PC-3 (cell line): Measurements from ENCODE around the gene TEAD1. TPM values are rescaled to one million over a fixed set of nuclear protein-coding genes. Genes with fewer than 3 reads are reported as not detected.
A peak's percentile ranks its signal among the peaks of the same experiment; 100 is the strongest.

ENCODE experiments used
- ATAC-seq: fragments of 200-7000 bp; cut with Tn5 transposase; 2 replicates; pipeline ENCODE4 v1.9.1; 2020; ENCODE audit warnings: mild to moderate bottlenecking, moderate library complexity
- BruUV-seq: library from RNA; stranded (reverse); fragments of 400-500 nt; replicated peaks from 2 replicates; lab custom pipeline; 2021; lab: Mats Ljungman, UMichigan
- CTCF ChIA-PET: fragments of 300-600 bp; sonication (Branson Sonifier 250); formaldehyde crosslinking; loops from one replicate; lab custom pipeline; 2022; ENCODE audit warnings: antibody characterized with exemption; lab: Charles Lee
- POLR2A ChIA-PET: fragments of 300-600 bp; sonication (Branson Sonifier 250); formaldehyde crosslinking; loops from one replicate; lab custom pipeline; 2022; ENCODE audit warnings: antibody characterized with exemption; ENCODE audit not compliant: unreplicated experiment; lab: Charles Lee
- DNase-seq: peaks from one replicate; pipeline ENCODE4 v3.0.0-alpha.2; 2015
- H2AFZ ChIP-seq: fragments of 300-600 bp; sonication (generic); 2 replicates; pipeline ENCODE4 v1.6.0; 2016; ENCODE audit warnings: antibody characterized with exemption, low read length
- H3F3A ChIP-seq: fragments of 300-600 bp; sonication (generic); one replicate; pipeline ENCODE4 v1.6.0; 2017; ENCODE audit warnings: antibody characterized with exemption, low read length, control low read depth, mild to moderate bottlenecking; ENCODE audit not compliant: unreplicated experiment
- H3K27ac ChIP-seq: fragments of 300-600 bp; sonication (generic); 2 replicates; pipeline ENCODE4 v1.5.1; 2016; ENCODE audit warnings: mild to moderate bottlenecking, low read length
- H3K27me3 ChIP-seq: fragments of 300-600 bp; sonication (generic); 2 replicates; pipeline ENCODE4 v1.6.1; 2016; ENCODE audit warnings: low read length, mixed read lengths
- H3K36me3 ChIP-seq: fragments of 300-600 bp; sonication (generic); 2 replicates; pipeline ENCODE4 v1.6.1; 2016; ENCODE audit warnings: low read depth, mixed run types, low read length, mixed read lengths
- H3K4me1 ChIP-seq: fragments of 300-600 bp; sonication (generic); 2 replicates; pipeline ENCODE4 v1.5.1; 2016; ENCODE audit warnings: low read length; ENCODE audit not compliant: insufficient read depth
- H3K4me2 ChIP-seq: fragments of 300-600 bp; sonication (generic); 2 replicates; pipeline ENCODE4 v1.6.0; 2016; ENCODE audit warnings: low read length
- H3K4me3 ChIP-seq: fragments of 300-600 bp; sonication (generic); 2 replicates; pipeline ENCODE4 v1.5.1; 2016; ENCODE audit warnings: mild to moderate bottlenecking, low read length, mixed read lengths
- H3K79me2 ChIP-seq: fragments of 300-600 bp; sonication (generic); 2 replicates; pipeline ENCODE4 v1.6.1; 2017; ENCODE audit warnings: low read length, mixed read lengths
- H3K9ac ChIP-seq: fragments of 300-600 bp; sonication (generic); 2 replicates; pipeline ENCODE4 v1.6.0; 2016; ENCODE audit warnings: mild to moderate bottlenecking, low read length
- H3K9me2 ChIP-seq: fragments of 300-600 bp; sonication (generic); replicated peaks from 2 replicates; pipeline ENCODE4 v1.6.1; 2016; ENCODE audit warnings: mixed run types, low read length, mixed read lengths
- H3K9me3 ChIP-seq: fragments of 300-600 bp; sonication (generic); 2 replicates; pipeline ENCODE4 v1.6.1; 2016; ENCODE audit warnings: low read length, mixed read lengths
- H4K20me1 ChIP-seq: fragments of 300-600 bp; sonication (generic); 2 replicates; pipeline ENCODE4 v1.6.1; 2016; ENCODE audit warnings: low read length, mixed read lengths
- CTCF ChIP-seq: fragments of 300-600 bp; sonication (generic); conservative IDR thresholded peaks from 2 replicates; pipeline ENCODE4 v1.5.1; 2017; ENCODE audit warnings: antibody characterized with exemption, low read depth, mild to moderate bottlenecking, low read length
- EZH2 ChIP-seq: fragments of 300-600 bp; sonication (generic); IDR thresholded peaks from one replicate; pipeline ENCODE4 v1.6.1; 2017; ENCODE audit warnings: antibody characterized with exemption, mild to moderate bottlenecking, low read length; ENCODE audit not compliant: unreplicated experiment
- EZH2phosphoT487 ChIP-seq: fragments of 300-600 bp; sonication (generic); IDR thresholded peaks from 2 replicates; pipeline ENCODE4 v1.6.1; 2018; ENCODE audit warnings: mild to moderate bottlenecking, antibody characterized with exemption, low read length, borderline replicate concordance
- intact Hi-C: fragments of 100-400 bp; cut with micrococcal nuclease; formaldehyde crosslinking; loops from 2 replicates; pipeline ENCODE4 v1.9.0; 2023
- total RNA-seq: library from RNA; depleted of rRNA; stranded (reverse); fragments of >200 nt; gene quantifications from 2 replicates; pipeline ENCODE4 v1.2.3, GENCODE V29; 2014

TEAD1 gene
- total RNA-seq, 1 experiment from 2014 or later, result 70.2 TPM

- DNase-seq, result peak; percentile 80
- POLR2A ChIA-PET, result no interaction called here
- H3K4me2 ChIP-seq, result peak overlapping the region; percentile 39; the same call in 1 of the 2 replicates
Observed at GRCh38 chr11:12963792-12964536, 289.7 kb downstream of the TEAD1 start.

GRCh38 chr11:12964650-12965049, 290.4 kb downstream of the TEAD1 start:
- H2AFZ ChIP-seq, result no peak overlapping the region
- no peaks in the 10 kb centered on the region for H3K79me2 ChIP-seq
- no peaks in the 10 kb centered on the region for H3K27me3 ChIP-seq
- no peaks in the 10 kb centered on the region for H4K20me1 ChIP-seq
- DNase-seq (no peak), ATAC-seq (no peak)
- H3K4me2 ChIP-seq, result peak overlapping the region; percentile 39; the same call in 1 of the 2 replicates
- no TSS peak for BruUV-seq
- ChIA-PET POLR2A (no interaction called here), CTCF (interaction anchor here (1.0 to 1.5 kb wide), 2 partner anchors 9 to 186 kb away, joined by 9 to 19 read pairs; no protein-coding TSS in a partner anchor)
- no peak overlapping the region for H3K9ac ChIP-seq
- no peaks in the 10 kb centered on the region for H3K9me2 ChIP-seq
- H3F3A ChIP-seq, result no peaks in the 10 kb centered on the region
- no peaks in the 10 kb centered on the region for H3K9me3 ChIP-seq
- no peaks in the 10 kb centered on the region for H3K36me3 ChIP-seq
- peaks cover 18% of the 10 kb centered on the region for H3K4me1 ChIP-seq
- no peak overlapping the region for H3K4me3 ChIP-seq
- no peak for TF ChIP-seq EZH2
- no peak for TF ChIP-seq CTCF
- no peak for TF ChIP-seq EZH2phosphoT487
- no peak overlapping the region for H3K27ac ChIP-seq
- intact Hi-C loops, result loop anchor here (1.0 to 10.0 kb wide), 5 partner anchors 57 to 677 kb away; no protein-coding TSS in a partner anchor

More at GRCh38 chr11:12963792-12964536, 289.7 kb downstream of the TEAD1 start:
- Histone ChIP-seq H3K4me1 (peaks cover 18% of the 10 kb centered on the region), H3K79me2 (no peaks in the 10 kb centered on the region), H3K9me3 (no peaks in the 10 kb centered on the region), H3K27me3 (no peaks in the 10 kb centered on the region), H3K4me3 (no peak overlapping the region), H3K9me2 (no peaks in the 10 kb centered on the region), H3K27ac (no peak overlapping the region), H2AFZ (peak overlapping the region; percentile 32; the same call in 1 of the 2 replicates), H3F3A (no peaks in the 10 kb centered on the region), H3K9ac (no peak overlapping the region), H3K36me3 (no peaks in the 10 kb centered on the region), H4K20me1 (no peaks in the 10 kb centered on the region)
- intact Hi-C loops, result loop anchor here (1.0 to 10.0 kb wide), 5 partner anchors 57 to 677 kb away; no protein-coding TSS in a partner anchor
- CTCF ChIA-PET, result interaction anchor here (0.6 to 1.5 kb wide), 15 partner anchors 9 to 677 kb away, joined by 3 to 19 read pairs (median 4); no protein-coding TSS in a partner anchor
- no TSS peak for BruUV-seq
- TF ChIP-seq EZH2, result no peak
- peak; percentile 94 for TF ChIP-seq CTCF
- peak; percentile 93 for ATAC-seq

GRCh38 chr11:12966002-12966401, 291.8 kb downstream of the TEAD1 start:
- ChIA-PET POLR2A (no interaction called here), CTCF (no interaction called here)
- ATAC-seq, result no peak
- Histone ChIP-seq H3K4me3 (no peak overlapping the region), H3K36me3 (no peaks in the 10 kb centered on the region), H3F3A (no peaks in the 10 kb centered on the region), H3K9ac (no peak overlapping the region), H2AFZ (no peak overlapping the region), H3K4me2 (no peak overlapping the region), H3K27me3 (no peaks in the 10 kb centered on the region), H4K20me1 (no peaks in the 10 kb centered on the region), H3K4me1 (peaks cover 18% of the 10 kb centered on the region), H3K9me2 (no peaks in the 10 kb centered on the region), H3K79me2 (no peaks in the 10 kb centered on the region), H3K27ac (no peak overlapping the region), H3K9me3 (no peaks in the 10 kb centered on the region)
- BruUV-seq, result no TSS peak
- intact Hi-C loops, result loop anchor here (10.0 kb wide), 1 partner anchor 369 kb away; no protein-coding TSS in a partner anchor
- no peak for TF ChIP-seq EZH2phosphoT487
- no peak for TF ChIP-seq EZH2
- TF ChIP-seq CTCF, result no peak
- no peak for DNase-seq
